ENCODE data around the gene CCNB3.

The CCNB3 gene

GRCh38 chrX:50204364-50204899 is at the start of gene CCNB3:
Gene CCNB3 (plus strand): TSS chrX:50204765. CDS start chrX:50285164, 80,399 bp downstream.
- H3K27me3 Mint-ChIP-seq = peaks cover under 1% of the 10 kb centered on the region
- peak within 1 kb of the TSS; percentile 88 for H3K27ac Mint-ChIP-seq (ENCODE audit: low read depth)
- ATAC-seq (replicated peaks; ENCODE audit: extremely low read depth, poor library complexity, severe bottlenecking) (peak; percentile 97), DNase-seq (ENCODE audit: low spot score in 2 of 2) (peak; percentile 33 to 62)
- peaks cover 16% of the 10 kb centered on the region for H3K4me1 Mint-ChIP-seq
- H3K36me3 Mint-ChIP-seq (ENCODE audit: insufficient read depth) = peaks cover 6% of the 10 kb centered on the region
- peak within 1 kb of the TSS; percentile 76 for H3K4me3 Mint-ChIP-seq
- H3K9me3 Mint-ChIP-seq = no peaks in the 10 kb centered on the region

GRCh38 chrX:50157545-50158135 is 46.9 kb upstream of the CCNB3 start:
- ATAC-seq (replicated peaks; ENCODE audit: extremely low read depth, poor library complexity, severe bottlenecking) = no peak
- Mint-ChIP-seq H3K4me1 (no peaks in the 10 kb centered on the region), H3K27me3 (no peaks in the 10 kb centered on the region), H3K9me3 (no peaks in the 10 kb centered on the region), H3K27ac (ENCODE audit: low read depth) (no peak overlapping the region), H3K36me3 (ENCODE audit: insufficient read depth) (no peaks in the 10 kb centered on the region), H3K4me3 (no peak overlapping the region)
- no peak for DNase-seq (ENCODE audit: low spot score in 2 of 2)

GRCh38 chrX:50158593-50158992 is 46.0 kb upstream of the CCNB3 start:
- Mint-ChIP-seq H3K36me3 (ENCODE audit: insufficient read depth) (no peaks in the 10 kb centered on the region), H3K4me3 (no peak overlapping the region), H3K9me3 (no peaks in the 10 kb centered on the region), H3K27me3 (no peaks in the 10 kb centered on the region), H3K4me1 (no peaks in the 10 kb centered on the region), H3K27ac (ENCODE audit: low read depth) (no peak overlapping the region)
- ATAC-seq (replicated peaks; ENCODE audit: extremely low read depth, poor library complexity, severe bottlenecking) (no peak), DNase-seq (ENCODE audit: low spot score in 2 of 2) (no peak)

GRCh38 chrX:50161127-50161526 is 43.4 kb upstream of the CCNB3 start:
- no peaks in the 10 kb centered on the region for H3K36me3 Mint-ChIP-seq (ENCODE audit: insufficient read depth)
- H3K27ac Mint-ChIP-seq (ENCODE audit: low read depth) = no peak overlapping the region
- no peaks in the 10 kb centered on the region for H3K4me1 Mint-ChIP-seq
- no peaks in the 10 kb centered on the region for H3K27me3 Mint-ChIP-seq
- no peaks in the 10 kb centered on the region for H3K9me3 Mint-ChIP-seq
- DNase-seq (ENCODE audit: low spot score in 2 of 2) (no peak), ATAC-seq (replicated peaks; ENCODE audit: extremely low read depth, poor library complexity, severe bottlenecking) (no peak)
- H3K4me3 Mint-ChIP-seq = no peak overlapping the region

GRCh38 chrX:50165727-50166126 is 38.8 kb upstream of the CCNB3 start:
- no peak for ATAC-seq (replicated peaks; ENCODE audit: extremely low read depth, poor library complexity, severe bottlenecking)
- Mint-ChIP-seq H3K4me1 (no peaks in the 10 kb centered on the region), H3K9me3 (no peaks in the 10 kb centered on the region), H3K27ac (ENCODE audit: low read depth) (no peak overlapping the region), H3K4me3 (no peak overlapping the region), H3K27me3 (no peaks in the 10 kb centered on the region), H3K36me3 (ENCODE audit: insufficient read depth) (no peaks in the 10 kb centered on the region)
- no peak for DNase-seq (ENCODE audit: low spot score in 2 of 2)

- H3K9me3 Mint-ChIP-seq = no peaks in the 10 kb centered on the region
- H3K27me3 Mint-ChIP-seq = no peaks in the 10 kb centered on the region
- no peak overlapping the region for H3K27ac Mint-ChIP-seq (ENCODE audit: low read depth)
- no peaks in the 10 kb centered on the region for H3K36me3 Mint-ChIP-seq (ENCODE audit: insufficient read depth)
- ATAC-seq (replicated peaks; ENCODE audit: extremely low read depth, poor library complexity, severe bottlenecking) (no peak), DNase-seq (ENCODE audit: low spot score in 2 of 2) (no peak)
- no peak overlapping the region for H3K4me3 Mint-ChIP-seq
- H3K4me1 Mint-ChIP-seq = no peaks in the 10 kb centered on the region
Measured at GRCh38 chrX:50167366-50167765, 37.2 kb upstream of the CCNB3 start.

- H3K4me3 Mint-ChIP-seq = no peak overlapping the region
- H3K9me3 Mint-ChIP-seq = no peaks in the 10 kb centered on the region
- no peaks in the 10 kb centered on the region for H3K4me1 Mint-ChIP-seq
- DNase-seq (ENCODE audit: low spot score in 2 of 2) (no peak), ATAC-seq (replicated peaks; ENCODE audit: extremely low read depth, poor library complexity, severe bottlenecking) (no peak)
- no peaks in the 10 kb centered on the region for H3K27me3 Mint-ChIP-seq
- H3K36me3 Mint-ChIP-seq (ENCODE audit: insufficient read depth) = no peaks in the 10 kb centered on the region
- H3K27ac Mint-ChIP-seq (ENCODE audit: low read depth) = no peak overlapping the region
Measured at GRCh38 chrX:50168241-50168687, 36.3 kb upstream of the CCNB3 start.

GRCh38 chrX:50169717-50170116 is 34.8 kb upstream of the CCNB3 start:
- Mint-ChIP-seq H3K9me3 (no peaks in the 10 kb centered on the region), H3K27me3 (no peaks in the 10 kb centered on the region), H3K27ac (ENCODE audit: low read depth) (no peak overlapping the region), H3K36me3 (ENCODE audit: insufficient read depth) (no peaks in the 10 kb centered on the region), H3K4me3 (no peak overlapping the region), H3K4me1 (no peaks in the 10 kb centered on the region)
- ATAC-seq (replicated peaks; ENCODE audit: extremely low read depth, poor library complexity, severe bottlenecking) = no peak
- DNase-seq (ENCODE audit: low spot score in 2 of 2) = no peak

GRCh38 chrX:50180073-50180940 is 24.3 kb upstream of the CCNB3 start:
- H3K4me3 Mint-ChIP-seq = no peak overlapping the region
- DNase-seq (ENCODE audit: low spot score in 2 of 2) (no peak), ATAC-seq (replicated peaks; ENCODE audit: extremely low read depth, poor library complexity, severe bottlenecking) (no peak)
- no peaks in the 10 kb centered on the region for H3K9me3 Mint-ChIP-seq
- H3K27ac Mint-ChIP-seq (ENCODE audit: low read depth) = no peak overlapping the region
- H3K36me3 Mint-ChIP-seq (ENCODE audit: insufficient read depth) = no peaks in the 10 kb centered on the region
- no peaks in the 10 kb centered on the region for H3K4me1 Mint-ChIP-seq
- H3K27me3 Mint-ChIP-seq = no peaks in the 10 kb centered on the region

- H3K36me3 Mint-ChIP-seq (ENCODE audit: insufficient read depth) = no peaks in the 10 kb centered on the region
- DNase-seq (ENCODE audit: low spot score in 2 of 2) (no peak), ATAC-seq (replicated peaks; ENCODE audit: extremely low read depth, poor library complexity, severe bottlenecking) (no peak)
- no peaks in the 10 kb centered on the region for H3K27me3 Mint-ChIP-seq
- H3K9me3 Mint-ChIP-seq = no peaks in the 10 kb centered on the region
- no peak overlapping the region for H3K27ac Mint-ChIP-seq (ENCODE audit: low read depth)
- no peak overlapping the region for H3K4me3 Mint-ChIP-seq
- no peaks in the 10 kb centered on the region for H3K4me1 Mint-ChIP-seq
Measured at GRCh38 chrX:50183891-50184290, 20.7 kb upstream of the CCNB3 start.

- Mint-ChIP-seq H3K9me3 (no peaks in the 10 kb centered on the region), H3K27me3 (peaks cover 11% of the 10 kb centered on the region), H3K36me3 (ENCODE audit: insufficient read depth) (no peaks in the 10 kb centered on the region), H3K27ac (ENCODE audit: low read depth) (no peak overlapping the region), H3K4me3 (no peak overlapping the region), H3K4me1 (no peaks in the 10 kb centered on the region)
- ATAC-seq (replicated peaks; ENCODE audit: extremely low read depth, poor library complexity, severe bottlenecking) = no peak
- no peak for DNase-seq (ENCODE audit: low spot score in 2 of 2)
Measured at GRCh38 chrX:50188859-50189600, 15.5 kb upstream of the CCNB3 start.

- no peak for DNase-seq (ENCODE audit: low spot score in 2 of 2)
- H3K27me3 Mint-ChIP-seq = peaks cover 20% of the 10 kb centered on the region
- no peak overlapping the region for H3K4me3 Mint-ChIP-seq
- no peak overlapping the region for H3K27ac Mint-ChIP-seq (ENCODE audit: low read depth)
- no peaks in the 10 kb centered on the region for H3K36me3 Mint-ChIP-seq (ENCODE audit: insufficient read depth)
- H3K4me1 Mint-ChIP-seq = peaks cover 1% of the 10 kb centered on the region
- ATAC-seq (replicated peaks; ENCODE audit: extremely low read depth, poor library complexity, severe bottlenecking) = no peak
- no peaks in the 10 kb centered on the region for H3K9me3 Mint-ChIP-seq
Measured at GRCh38 chrX:50198348-50198747, 6.2 kb upstream of the CCNB3 start.

All from central memory CD8-positive, alpha-beta T cell (primary cell).